ENCODE measurements around the gene KRT74. TPM values are rescaled to one million over a fixed set of nuclear protein-coding genes. Genes with fewer than 3 reads are reported as not detected.

The KRT74 gene
- total RNA-seq, 2 donors from 2014 or later: not detected

- H3K36me3 ChIP-seq: no peaks in the 10 kb centered on the region
- ATAC-seq (ENCODE audit: insufficient number of reproducible peaks, low FRiP score, low read depth): no peak
- no peak overlapping the region for H3K4me3 ChIP-seq
- no peaks in the 10 kb centered on the region for H3K27me3 ChIP-seq (replicated peaks; ENCODE audit: insufficient read depth)
- DNase-seq (ENCODE audit: low spot score): no peak
- no peak for TF ChIP-seq CTCF (IDR thresholded peaks at IDR 0.05)
- H3K9me3 ChIP-seq: no peaks in the 10 kb centered on the region
- no peak overlapping the region for H3K27ac ChIP-seq
- H3K4me1 ChIP-seq (ENCODE audit: control insufficient read depth in 1 of 2, low read depth in 2 of 2): no peaks in the 10 kb centered on the region
Measured at GRCh38 chr12:52531566-52532300, 41.9 kb downstream of the KRT74 start.

DNA sequence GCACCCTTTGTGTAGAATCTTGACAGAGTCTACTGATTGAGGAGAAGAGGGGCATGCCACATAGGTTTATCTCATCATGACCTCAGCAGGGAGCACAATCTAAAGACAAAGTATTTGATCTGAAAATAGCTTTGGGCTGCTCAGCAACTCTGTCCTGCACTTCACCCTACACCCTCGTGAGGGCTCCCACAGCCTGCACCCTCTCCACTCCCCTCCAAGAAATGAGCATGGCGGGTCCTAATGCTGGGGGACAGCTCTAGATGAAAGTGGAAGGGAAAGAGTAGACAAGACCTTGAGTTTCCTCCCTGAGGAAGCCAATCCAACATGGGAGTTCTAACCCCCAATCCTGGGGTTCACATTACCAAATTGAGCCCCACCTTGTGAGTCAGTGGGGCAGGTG lies 42.7 kb downstream of the KRT74 start:
- no peak overlapping the region for H3K27ac ChIP-seq
- H3K4me3 ChIP-seq: no peak overlapping the region
- no peak for TF ChIP-seq CTCF (IDR thresholded peaks at IDR 0.05)
- no peaks in the 10 kb centered on the region for H3K9me3 ChIP-seq
- DNase-seq (ENCODE audit: low spot score): no peak
- no peaks in the 10 kb centered on the region for H3K4me1 ChIP-seq (ENCODE audit: control insufficient read depth in 1 of 2, low read depth in 2 of 2)
- no peaks in the 10 kb centered on the region for H3K36me3 ChIP-seq
- H3K27me3 ChIP-seq (replicated peaks; ENCODE audit: insufficient read depth): no peaks in the 10 kb centered on the region
- no peak for ATAC-seq (ENCODE audit: insufficient number of reproducible peaks, low FRiP score, low read depth)

DNA sequence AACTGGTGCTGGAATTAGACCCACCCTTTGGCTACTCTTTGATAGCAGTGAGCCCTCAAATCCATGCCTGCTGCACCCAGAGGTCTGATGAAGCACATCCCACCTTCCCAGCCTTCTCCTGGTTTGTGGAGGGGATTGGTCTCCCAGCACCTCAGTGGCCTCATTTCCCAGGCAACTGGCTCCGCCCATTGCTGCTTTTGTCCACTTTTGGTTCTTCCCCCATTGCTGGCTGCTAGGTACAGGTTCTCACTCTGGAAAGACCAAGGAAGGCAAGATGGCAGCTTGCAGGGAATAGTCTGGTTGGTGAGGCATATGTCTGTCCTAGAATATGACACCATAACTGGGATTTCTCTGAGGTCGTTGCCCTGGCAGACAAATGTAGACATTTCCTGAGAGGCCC lies 43.3 kb downstream of the KRT74 start:
- Histone ChIP-seq H3K27me3 (replicated peaks; ENCODE audit: insufficient read depth) (no peaks in the 10 kb centered on the region), H3K4me3 (no peak overlapping the region), H3K9me3 (no peaks in the 10 kb centered on the region), H3K36me3 (no peaks in the 10 kb centered on the region), H3K4me1 (ENCODE audit: control insufficient read depth in 1 of 2, low read depth in 2 of 2) (no peaks in the 10 kb centered on the region), H3K27ac (no peak overlapping the region)
- no peak for DNase-seq (ENCODE audit: low spot score)
- no peak for ATAC-seq (ENCODE audit: insufficient number of reproducible peaks, low FRiP score, low read depth)
- no peak for TF ChIP-seq CTCF (IDR thresholded peaks at IDR 0.05)

DNA sequence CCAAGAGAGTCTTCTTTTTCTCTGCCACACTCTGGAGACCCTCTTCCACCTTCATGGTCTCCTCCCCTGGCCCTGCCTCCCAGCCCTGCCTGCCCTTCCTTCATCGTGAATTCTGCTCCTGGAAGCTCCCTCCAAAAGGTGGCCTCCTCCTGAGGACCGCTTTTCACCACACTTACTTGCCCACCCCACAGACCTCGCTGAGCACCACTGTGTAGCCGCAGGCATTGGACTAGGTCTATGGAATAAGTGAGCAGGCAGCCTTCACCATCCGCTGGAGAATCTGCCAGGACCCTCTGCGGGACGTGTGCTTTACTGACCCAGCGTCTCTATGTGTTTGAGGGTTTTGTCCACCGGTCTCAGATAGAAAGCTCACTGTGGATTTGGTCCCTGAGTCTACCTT lies 43.8 kb downstream of the KRT74 start:
- no peaks in the 10 kb centered on the region for H3K36me3 ChIP-seq
- no peaks in the 10 kb centered on the region for H3K9me3 ChIP-seq
- H3K4me3 ChIP-seq: no peak overlapping the region
- ATAC-seq (ENCODE audit: insufficient number of reproducible peaks, low FRiP score, low read depth) (no peak), DNase-seq (ENCODE audit: low spot score) (no peak)
- no peaks in the 10 kb centered on the region for H3K27me3 ChIP-seq (replicated peaks; ENCODE audit: insufficient read depth)
- no peaks in the 10 kb centered on the region for H3K4me1 ChIP-seq (ENCODE audit: control insufficient read depth in 1 of 2, low read depth in 2 of 2)
- no peak overlapping the region for H3K27ac ChIP-seq
- TF ChIP-seq CTCF (IDR thresholded peaks at IDR 0.05): no peak

GRCh38 chr12:52529417-52529816 lies 44.2 kb downstream of the KRT74 start:
- Histone ChIP-seq H3K9me3 (no peaks in the 10 kb centered on the region), H3K4me1 (ENCODE audit: control insufficient read depth in 1 of 2, low read depth in 2 of 2) (no peaks in the 10 kb centered on the region), H3K27me3 (replicated peaks; ENCODE audit: insufficient read depth) (no peaks in the 10 kb centered on the region), H3K36me3 (no peaks in the 10 kb centered on the region), H3K27ac (no peak overlapping the region), H3K4me3 (no peak overlapping the region)
- no peak for ATAC-seq (ENCODE audit: insufficient number of reproducible peaks, low FRiP score, low read depth)
- TF ChIP-seq CTCF (IDR thresholded peaks at IDR 0.05): no peak
- no peak for DNase-seq (ENCODE audit: low spot score)

Data from thoracic aorta (tissue), 2 donors.